Measurements from ENCODE around the gene DIAPH2.
"Not testable (repeated sequence)": the region's sequence is repeated elsewhere in the genome, so short reads cannot be mapped to it uniquely, and the experiment has no call there.

Gene DIAPH2

DNA sequence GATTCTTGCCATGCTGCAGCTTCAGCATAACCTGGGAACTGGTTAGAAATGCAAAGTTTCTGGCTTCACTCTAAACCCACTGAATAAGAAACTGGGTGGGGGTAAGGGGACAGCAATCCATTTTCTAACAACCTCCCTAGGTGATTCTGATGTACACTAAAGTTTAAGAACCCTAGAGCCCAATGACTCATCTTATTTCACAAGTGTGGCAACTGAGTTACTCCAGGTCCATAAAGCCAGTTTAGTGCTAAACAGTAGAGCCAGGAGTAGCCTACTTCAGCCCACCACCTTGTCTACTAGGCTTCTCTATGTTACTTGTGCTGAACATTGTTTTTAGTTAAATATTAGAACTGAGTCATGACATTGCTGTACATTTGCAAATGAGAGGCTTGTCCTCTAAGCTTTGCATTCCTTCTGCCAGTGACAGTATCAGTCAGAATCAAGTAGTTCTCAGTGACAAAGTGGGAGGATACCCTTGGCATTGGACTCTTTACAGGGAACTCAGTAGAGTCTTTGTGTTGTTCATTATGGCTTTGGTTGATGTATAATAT is 717.0 kb downstream of the DIAPH2 start:
- DNase-seq: no peak

- no peak for DNase-seq
Measured at GRCh38 chrX:97402333-97402732, 717.7 kb downstream of the DIAPH2 start.

DNA sequence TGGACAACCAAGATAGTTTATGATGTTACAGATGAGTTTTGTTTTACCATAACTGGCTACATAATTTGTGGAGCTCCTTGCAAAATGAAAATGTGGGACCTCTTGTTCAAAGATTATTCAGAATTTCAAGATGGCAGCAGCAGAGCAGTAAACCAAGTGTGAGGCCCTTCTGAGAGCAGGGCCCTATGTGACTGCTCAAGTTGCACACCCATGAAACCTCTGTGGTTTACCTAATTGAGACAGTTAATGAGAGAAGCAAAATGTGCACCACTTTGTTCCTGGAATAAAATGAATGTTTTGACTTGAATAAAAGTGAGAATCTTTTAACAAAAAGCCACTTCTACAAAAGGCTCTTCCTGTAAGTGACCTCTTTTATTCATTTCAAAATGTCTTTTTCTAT is 718.3 kb downstream of the DIAPH2 start:
- no peak for DNase-seq

DNA sequence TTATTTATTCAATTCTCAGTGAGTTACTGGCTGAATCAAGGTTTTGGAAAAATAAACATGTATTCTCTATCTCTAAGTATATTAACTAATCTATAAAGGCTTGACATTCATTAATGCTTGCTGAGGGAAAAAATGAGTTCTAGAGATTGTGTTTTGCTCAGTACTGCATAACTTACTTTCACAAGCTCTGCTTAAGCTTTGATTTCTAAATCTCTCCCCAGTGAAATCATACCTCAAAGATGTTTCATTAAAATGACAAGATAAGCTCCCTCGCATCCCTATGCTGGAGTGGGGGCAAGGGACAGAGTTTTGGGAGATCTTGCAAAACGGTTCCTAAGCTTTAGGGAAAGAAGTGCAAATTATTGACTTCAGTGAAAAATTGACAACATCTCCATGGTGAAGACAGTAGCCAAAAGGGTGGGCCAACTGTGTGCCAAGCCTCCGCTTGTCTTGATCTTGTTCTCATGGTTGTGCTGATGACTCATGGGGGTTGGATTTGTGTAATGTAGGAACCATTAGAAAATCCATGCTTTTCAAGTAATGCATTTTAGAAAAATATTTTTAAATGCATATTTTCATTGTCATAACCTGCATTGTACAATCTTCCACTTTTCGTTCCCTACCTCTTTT is 720.5 kb downstream of the DIAPH2 start:
- DNase-seq: no peak

DNA sequence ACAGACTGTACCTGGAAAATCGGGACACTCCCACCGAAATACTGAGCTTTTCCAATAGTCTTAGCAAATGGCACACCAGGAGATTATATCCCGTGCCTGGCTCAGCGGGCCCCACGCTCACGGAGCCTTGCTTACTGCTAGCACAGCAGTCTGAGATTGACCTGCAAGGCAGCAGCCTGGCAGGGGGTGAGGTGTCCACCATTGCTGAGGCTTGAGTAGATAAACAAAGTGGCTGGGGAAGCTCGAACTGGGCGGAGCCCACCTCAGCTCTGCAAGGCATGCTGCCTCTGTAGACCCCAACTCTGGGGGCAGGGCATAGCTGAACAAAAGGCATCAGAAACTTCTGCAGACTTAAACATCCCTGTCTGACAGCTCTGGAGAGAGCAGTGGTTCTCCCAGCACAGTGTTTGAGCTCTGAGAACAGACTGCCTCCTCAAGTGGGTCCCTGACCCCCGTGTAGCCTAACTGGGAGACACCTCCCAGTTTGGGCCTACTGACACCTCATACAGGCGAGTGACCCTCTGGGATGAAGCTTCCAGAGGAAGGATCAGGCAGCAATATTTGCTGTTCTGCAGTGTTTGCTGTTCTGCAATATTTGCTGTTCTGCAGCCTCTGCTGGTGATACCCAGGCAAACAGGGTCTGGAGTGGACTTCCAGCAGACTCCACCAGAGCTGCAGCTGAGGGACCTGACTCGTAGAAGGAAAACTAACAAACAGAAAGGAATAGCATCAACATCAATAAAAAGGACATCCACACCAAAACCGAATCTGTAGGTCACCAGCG is 725.2 kb downstream of the DIAPH2 start:
- DNase-seq: not testable (repeated sequence)

- DNase-seq: no peak
Measured at GRCh38 chrX:97416461-97416860, 731.8 kb downstream of the DIAPH2 start.

DNA sequence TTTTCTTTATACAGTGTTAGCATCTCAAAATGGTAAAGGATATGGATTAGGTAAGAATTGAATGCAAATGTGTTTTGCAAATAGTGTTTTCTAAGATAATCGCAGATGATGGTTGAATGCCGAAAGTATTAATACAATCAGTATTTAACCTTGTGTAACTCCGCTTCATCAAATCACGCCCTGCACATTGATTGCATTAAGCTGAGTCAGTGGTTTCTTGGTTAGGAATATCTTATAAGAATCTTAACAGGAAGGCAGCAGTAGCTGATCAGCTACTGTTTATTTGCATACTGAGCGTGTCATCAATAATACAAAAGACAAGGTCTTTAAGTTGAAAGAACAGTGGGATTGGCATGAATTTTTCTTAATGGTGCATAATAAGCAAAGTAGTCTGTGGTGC is 744.5 kb downstream of the DIAPH2 start:
- DNase-seq: no peak

DNA sequence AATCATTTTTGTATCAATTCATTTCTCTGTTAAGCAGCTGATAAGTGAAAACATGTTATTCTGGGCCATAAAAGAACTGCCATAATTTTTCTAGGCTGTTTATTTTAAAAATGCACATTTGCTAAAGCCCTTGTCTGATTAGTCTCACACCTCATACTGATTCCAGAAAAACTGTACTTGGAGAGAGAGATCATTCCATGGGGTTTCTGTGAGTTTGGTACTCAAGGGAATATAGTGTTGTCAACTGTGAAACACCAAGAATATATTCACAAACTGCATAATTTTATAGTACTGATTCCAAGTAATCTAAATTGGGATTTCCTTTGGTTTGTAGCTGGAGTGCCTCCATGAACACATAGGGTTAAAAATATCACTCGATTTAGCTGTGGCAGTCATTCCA is 746.6 kb downstream of the DIAPH2 start:
- DNase-seq: no peak

DNA sequence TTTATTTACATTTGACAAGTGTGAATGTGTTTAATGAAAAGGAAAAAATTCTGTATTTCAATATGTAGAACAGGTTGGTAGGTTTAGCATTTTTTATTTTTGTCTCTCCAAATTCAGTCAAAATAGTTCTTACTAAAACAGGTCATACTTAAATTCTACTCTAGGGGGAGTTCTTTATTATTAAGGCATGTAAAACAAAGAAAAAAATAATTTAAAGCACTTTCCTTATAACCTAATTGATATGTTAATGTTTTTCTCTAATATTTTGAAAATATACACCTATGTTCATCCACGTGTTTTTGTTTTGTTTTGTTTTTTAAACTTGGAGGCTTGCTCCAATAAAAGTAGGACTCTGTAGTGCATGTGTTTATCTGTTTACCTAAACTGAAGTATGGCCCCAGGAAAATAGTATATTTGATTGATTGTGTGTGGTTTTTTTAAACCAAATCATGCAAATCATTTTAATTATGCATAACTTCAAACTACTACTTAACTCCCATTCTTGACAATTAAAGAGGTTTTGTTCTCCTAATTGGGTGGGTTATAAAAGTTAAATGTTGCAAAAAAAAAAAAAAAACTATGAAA is 761.7 kb downstream of the DIAPH2 start:
- DNase-seq: no peak

DNA sequence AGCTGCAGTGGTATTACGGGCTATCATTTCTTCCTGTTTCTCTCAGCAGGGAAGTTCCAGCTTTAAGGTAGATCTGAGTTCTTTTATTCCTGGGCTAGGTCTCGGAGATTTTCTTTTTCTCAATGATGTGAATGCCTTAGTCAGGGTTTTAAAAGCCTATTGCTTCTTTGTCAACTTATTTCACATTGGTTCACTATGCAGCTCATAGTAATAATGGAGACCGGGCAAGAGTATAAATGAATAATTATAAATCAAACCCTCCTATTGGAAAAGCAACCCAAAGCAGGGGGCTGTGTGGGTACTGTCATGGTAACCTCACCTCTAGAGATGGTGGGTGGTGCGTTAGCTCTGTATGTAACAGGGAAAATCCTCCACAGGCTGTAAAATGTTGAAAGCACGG is 762.7 kb downstream of the DIAPH2 start:
- no peak for DNase-seq

DNA sequence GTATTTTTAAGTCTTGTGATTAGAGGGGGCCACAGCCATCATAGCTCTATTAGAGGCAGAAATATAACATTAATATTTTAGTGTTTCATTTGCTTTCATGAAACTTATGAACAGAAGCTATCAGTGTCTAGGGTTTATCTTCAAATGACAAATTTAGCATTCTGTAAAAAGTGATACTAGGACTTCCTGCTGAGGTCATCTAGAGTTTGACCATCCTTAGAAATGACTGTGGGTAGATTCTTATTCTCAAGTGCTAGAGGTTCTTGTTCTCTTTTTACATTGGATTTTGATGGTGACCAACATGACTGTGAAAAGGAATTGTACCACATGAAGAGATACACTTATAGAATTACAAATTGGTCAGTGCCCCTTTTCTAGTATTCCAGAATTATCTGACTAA is 767.6 kb downstream of the DIAPH2 start:
- no peak for DNase-seq

DNA sequence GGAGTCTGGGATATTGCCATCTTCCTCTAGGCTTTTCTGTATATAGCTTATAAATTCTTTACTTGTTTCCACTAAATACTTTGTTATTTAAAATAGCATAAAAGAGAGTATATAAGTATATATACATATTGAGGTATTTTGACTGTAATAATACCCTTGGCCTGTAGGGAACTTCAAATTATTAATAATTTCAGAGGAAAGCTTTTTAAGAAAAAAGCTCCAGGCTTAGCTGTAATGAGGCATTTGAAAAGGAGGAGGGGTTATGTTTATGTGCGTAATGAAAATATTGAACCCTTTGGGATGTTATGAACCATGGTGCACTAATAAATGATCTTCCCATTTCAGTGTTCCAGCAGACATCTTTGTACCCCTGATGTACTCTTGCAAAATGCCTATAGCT is 777.1 kb downstream of the DIAPH2 start:
- DNase-seq: no peak

DNA sequence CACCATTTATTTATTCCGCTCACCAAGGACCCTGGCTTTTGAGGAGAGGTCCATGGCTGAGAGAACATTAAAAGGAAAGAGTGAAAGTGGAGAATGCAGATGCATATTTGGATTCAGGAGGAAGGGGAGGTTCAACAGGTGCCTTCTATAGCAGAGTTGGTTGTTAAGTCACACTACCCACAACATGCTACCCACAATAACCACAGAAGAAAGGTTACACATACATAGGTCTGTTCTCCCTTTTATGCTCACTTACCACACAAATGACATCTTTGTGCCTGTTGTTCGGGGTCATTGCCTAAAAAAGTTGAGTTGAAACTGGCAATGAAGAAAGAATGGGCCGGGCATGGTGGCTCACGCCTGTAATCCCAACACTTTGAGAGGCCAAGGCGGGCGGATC is 786.4 kb downstream of the DIAPH2 start:
- DNase-seq: no peak

- DNase-seq: no peak
Measured at GRCh38 chrX:97474933-97475332, 790.3 kb downstream of the DIAPH2 start.

DNA sequence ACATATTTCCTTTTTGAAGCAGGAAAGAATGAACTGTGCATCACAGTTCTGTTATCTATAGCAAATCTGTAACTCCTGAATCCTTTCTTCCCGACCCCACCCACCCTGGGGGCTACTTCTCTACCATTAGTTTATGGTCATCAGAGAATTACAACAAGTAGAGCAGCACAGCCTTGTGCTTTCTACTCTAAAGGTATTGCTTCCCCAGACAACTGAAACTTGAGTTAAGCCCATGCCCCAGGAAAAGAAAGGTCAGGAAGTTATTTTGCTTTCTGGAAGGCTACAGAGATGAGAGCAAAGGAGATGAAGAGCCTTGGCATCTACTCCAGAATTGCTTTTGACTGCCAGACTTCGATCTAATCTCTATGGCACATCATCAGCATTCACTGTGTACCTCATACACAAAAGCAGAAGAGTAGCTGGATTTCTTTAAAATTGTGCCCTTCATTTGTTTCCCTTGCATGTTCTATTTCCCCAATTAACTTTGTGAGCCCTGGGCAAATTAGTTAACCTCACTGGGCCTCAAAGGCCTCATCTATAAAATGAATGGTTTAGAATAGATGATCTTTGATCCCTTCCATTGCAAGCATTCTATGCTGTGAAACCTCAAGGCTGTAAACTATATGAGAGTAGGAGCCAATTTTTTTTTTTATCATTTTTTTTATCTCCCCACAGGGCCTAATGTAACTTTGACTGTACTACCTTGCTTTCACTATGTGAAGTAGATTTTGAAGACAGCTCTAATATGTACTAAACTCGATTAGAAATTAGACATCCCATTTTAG is 794.7 kb downstream of the DIAPH2 start:
- no peak for DNase-seq

GRCh38 chrX:97481228-97481627 is 796.6 kb downstream of the DIAPH2 start:
- DNase-seq: no peak

DNA sequence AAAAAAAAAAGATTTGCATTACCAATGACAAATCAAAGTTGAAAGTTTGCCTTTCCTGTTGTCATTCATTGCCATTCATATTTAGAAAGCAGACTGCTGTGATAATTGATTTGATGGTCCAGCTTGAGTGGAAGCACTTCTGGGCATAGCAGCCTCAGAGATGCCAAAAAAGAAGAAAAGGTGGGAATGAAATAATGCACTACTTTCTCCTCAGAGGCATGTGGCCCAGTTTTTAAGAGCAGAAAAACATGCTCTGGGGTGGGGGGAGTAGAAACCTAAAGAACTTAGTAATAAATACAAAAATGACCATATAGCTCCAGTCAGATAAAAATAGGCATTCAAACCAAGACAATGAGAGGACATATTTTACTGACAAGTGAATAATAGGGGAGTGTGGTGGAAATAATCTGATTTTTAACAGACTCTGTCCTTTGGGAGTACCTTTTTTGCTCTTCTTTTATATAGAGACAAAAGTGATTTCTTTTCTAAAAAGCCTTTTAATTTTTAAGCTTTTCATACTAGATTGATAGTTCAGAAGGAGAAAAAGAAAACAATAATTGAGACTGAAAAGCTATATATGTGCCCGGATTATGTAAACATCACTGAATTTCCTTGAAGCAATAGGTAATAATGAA is 798.1 kb downstream of the DIAPH2 start:
- DNase-seq: no peak

DNA sequence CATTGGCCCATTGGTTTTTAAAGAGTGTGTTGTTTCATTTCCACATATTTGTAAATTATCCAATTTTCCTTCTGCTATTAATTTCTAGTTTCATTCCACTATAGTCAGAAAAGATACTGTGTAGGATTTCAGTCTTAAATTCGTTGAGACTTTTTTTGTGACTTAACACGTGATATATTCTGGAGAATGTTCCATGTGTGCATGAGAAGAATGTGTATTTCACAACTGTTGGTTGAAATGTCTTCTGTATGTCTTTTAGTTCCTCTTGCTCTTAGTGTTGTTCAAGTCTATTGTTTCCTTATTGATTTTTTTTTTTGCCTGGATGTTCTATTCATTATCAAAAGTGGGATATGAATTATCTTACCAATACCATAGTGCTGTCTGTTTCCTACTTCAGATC is 806.0 kb downstream of the DIAPH2 start:
- no peak for DNase-seq

GRCh38 chrX:97494756-97495372 is 810.2 kb downstream of the DIAPH2 start:
- DNase-seq: no peak

- DNase-seq: no peak
Measured at GRCh38 chrX:97498093-97498492, 813.5 kb downstream of the DIAPH2 start.

- DNase-seq: no peak
Measured at GRCh38 chrX:97504431-97504830, 819.8 kb downstream of the DIAPH2 start.

DNA sequence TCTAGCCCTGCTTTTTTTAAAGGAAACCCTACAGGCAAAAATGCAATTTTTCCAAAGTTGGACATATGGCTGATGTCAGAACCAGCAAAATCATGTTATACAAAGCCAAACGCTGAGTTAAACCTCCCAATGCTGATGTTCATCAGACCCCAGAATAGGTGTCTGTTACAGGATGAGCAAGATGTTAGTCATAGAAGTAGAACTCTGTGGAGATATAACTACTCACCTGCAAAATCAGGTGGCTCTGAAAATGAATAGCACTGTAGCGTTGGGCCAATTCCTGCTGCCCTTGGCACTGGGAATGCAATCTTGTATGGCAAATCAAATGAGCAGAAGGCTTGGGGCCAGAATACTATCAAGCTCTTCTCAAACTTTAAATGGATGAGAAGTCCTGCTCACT is 833.1 kb downstream of the DIAPH2 start:
- no peak for DNase-seq

Measured in activated CD4-positive, alpha-beta T cell treated with anti-CD3 and anti-CD28 coated beads for 48 hours (primary cell).